ENCODE results near the gene CXADR. TPM values are rescaled to one million over a fixed set of nuclear protein-coding genes. Genes with fewer than 3 reads are reported as not detected.

The CXADR gene
- total RNA-seq, 1 donor from 2014 or later: 226 TPM

DNA sequence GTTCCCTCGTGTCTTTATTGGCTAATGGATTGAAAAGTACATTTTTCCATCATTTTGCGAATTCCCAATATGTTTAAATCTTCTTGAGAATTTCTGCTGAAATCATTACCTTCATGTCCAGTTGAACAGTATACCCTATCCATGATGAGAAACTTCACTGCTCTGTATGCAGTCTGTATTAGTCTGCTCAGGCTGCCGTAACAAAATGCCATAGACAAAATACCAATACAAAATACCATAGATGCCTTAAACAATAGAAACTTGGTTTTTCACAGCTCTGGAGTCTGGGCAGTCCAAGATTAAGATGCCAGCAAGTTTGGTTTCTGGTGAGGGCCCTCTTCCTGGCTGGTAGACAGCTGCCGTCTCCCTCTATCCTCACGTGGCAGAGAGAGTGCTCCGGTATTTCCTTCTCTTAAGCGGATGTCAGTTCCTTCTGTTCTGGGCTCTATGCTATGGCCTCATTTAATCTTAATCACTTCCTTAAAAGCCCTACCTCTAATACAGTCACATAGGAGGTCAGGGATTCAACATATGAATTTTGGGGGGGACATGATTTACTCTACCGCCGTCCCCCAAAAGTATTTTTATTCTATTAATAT lies 27.0 kb downstream of the CXADR start:
- peaks cover 62% of the 10 kb centered on the region for H3K9me3 Mint-ChIP-seq
- no peak overlapping the region for H3K9ac ChIP-seq
- H3K27me3 ChIP-seq: no peaks in the 10 kb centered on the region
- TF ChIP-seq EZH2phosphoT487 (IDR thresholded peaks at IDR 0.05): no peak
- TF ChIP-seq, protein P1, sequence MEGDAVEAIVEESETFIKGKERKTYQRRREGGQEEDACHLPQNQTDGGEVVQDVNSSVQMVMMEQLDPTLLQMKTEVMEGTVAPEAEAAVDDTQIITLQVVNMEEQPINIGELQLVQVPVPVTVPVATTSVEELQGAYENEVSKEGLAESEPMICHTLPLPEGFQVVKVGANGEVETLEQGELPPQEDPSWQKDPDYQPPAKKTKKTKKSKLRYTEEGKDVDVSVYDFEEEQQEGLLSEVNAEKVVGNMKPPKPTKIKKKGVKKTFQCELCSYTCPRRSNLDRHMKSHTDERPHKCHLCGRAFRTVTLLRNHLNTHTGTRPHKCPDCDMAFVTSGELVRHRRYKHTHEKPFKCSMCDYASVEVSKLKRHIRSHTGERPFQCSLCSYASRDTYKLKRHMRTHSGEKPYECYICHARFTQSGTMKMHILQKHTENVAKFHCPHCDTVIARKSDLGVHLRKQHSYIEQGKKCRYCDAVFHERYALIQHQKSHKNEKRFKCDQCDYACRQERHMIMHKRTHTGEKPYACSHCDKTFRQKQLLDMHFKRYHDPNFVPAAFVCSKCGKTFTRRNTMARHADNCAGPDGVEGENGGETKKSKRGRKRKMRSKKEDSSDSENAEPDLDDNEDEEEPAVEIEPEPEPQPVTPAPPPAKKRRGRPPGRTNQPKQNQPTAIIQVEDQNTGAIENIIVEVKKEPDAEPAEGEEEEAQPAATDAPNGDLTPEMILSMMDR (IDR thresholded peaks at IDR 0.05): no peak
- TF ChIP-seq EZH2 (IDR thresholded peaks at IDR 0.05): no peak
- no peak overlapping the region for H3K4me2 ChIP-seq
- no peak overlapping the region for H2AFZ ChIP-seq (replicated peaks)
- peaks cover 16% of the 10 kb centered on the region for H3K36me3 ChIP-seq
- H3K36me3 Mint-ChIP-seq: peaks cover 82% of the 10 kb centered on the region
- peaks cover 13% of the 10 kb centered on the region for H3K4me1 Mint-ChIP-seq
- H3K4me1 ChIP-seq: no peaks in the 10 kb centered on the region
- no peak overlapping the region for H3K4me3 Mint-ChIP-seq
- peaks cover 4% of the 10 kb centered on the region for H3K27me3 Mint-ChIP-seq (ENCODE audit: insufficient read depth, low read depth)
- no peak overlapping the region for H3K27ac Mint-ChIP-seq
- no peaks in the 10 kb centered on the region for H3F3A ChIP-seq (ENCODE audit: low read depth)
- peaks cover 4% of the 10 kb centered on the region for H3K9me3 ChIP-seq (ENCODE audit: low read depth)
- H3K4me3 ChIP-seq: no peak overlapping the region
- DNase-seq (ENCODE audit: low spot score): no peak
- H4K20me1 ChIP-seq (ENCODE audit: low read depth): peaks cover 59% of the 10 kb centered on the region
- H3K27ac ChIP-seq: no peak overlapping the region
- peaks cover 100% of the 10 kb centered on the region for H3K79me2 ChIP-seq (ENCODE audit: low read depth)

DNA sequence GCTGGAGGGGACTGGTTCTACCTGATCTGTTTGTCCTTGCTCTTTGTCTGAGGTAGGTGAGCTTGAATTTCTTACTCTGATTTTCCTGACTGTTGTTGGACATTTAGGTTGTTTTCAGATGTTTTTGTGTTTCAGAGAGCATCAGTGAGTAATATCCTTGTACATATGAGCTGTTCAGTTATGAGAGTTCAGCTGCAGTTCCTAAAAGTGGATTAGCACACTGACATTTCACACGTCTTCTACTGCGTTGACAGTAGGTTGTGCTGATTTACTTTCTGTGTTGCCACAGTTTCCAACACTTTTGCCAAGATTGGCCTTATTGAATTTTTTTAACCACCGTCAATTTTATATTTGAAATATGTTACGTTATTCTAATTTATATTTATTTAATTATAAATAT lies 27.7 kb downstream of the CXADR start:
- TF ChIP-seq EZH2phosphoT487 (IDR thresholded peaks at IDR 0.05) (no peak), EZH2 (IDR thresholded peaks at IDR 0.05) (no peak)
- TF ChIP-seq, protein P1 (IDR thresholded peaks at IDR 0.05): no peak
- Histone ChIP-seq H3K4me3 (no peak overlapping the region), H3K4me1 (no peaks in the 10 kb centered on the region), H3K9me3 (ENCODE audit: low read depth) (peaks cover 4% of the 10 kb centered on the region), H3K9ac (no peak overlapping the region), H3K36me3 (peaks cover 11% of the 10 kb centered on the region), H4K20me1 (ENCODE audit: low read depth) (peaks cover 59% of the 10 kb centered on the region), H2AFZ (replicated peaks) (no peak overlapping the region), H3K79me2 (ENCODE audit: low read depth) (peaks cover 100% of the 10 kb centered on the region), H3K27me3 (no peaks in the 10 kb centered on the region), H3K27ac (no peak overlapping the region), H3K4me2 (no peak overlapping the region), H3F3A (ENCODE audit: low read depth) (no peaks in the 10 kb centered on the region)
- Mint-ChIP-seq H3K27me3 (ENCODE audit: insufficient read depth, low read depth) (peaks cover 4% of the 10 kb centered on the region), H3K4me3 (no peak overlapping the region), H3K4me1 (peaks cover 13% of the 10 kb centered on the region), H3K36me3 (peaks cover 76% of the 10 kb centered on the region), H3K9me3 (peaks cover 56% of the 10 kb centered on the region), H3K27ac (no peak overlapping the region)
- no peak for DNase-seq (ENCODE audit: low spot score)

DNA sequence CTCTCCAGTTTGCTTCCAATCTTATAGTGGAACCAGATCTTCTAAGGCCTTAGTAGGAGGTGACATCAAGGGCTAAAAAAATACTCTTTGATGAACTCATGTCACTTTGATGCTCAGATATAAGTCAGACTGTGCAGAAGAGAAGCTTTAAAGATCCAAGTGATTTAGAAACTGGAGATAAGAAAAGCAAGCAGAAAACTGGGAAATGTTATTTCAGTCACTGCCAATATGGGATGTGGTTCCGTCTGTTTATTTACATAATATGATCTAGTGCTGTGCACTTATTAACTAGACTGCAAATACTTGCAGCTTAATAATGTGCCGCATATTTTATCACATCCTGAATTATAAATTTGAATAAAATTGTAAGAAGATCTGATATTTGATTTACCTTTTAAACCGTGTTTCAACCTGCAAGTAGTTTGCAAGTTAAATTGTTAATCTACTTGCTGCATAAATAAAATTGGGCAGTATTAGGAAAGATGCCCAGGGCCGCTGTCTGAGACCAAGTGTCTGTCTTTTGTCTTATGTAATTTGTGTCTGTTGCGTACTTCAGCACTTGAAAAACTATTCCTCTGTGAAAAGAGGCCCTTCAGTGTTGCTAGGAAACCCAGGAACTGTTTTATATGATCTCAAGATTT lies 29.6 kb downstream of the CXADR start:
- no peak overlapping the region for H2AFZ ChIP-seq (replicated peaks)
- H3K4me1 ChIP-seq: no peaks in the 10 kb centered on the region
- H4K20me1 ChIP-seq (ENCODE audit: low read depth): peaks cover 60% of the 10 kb centered on the region
- no peaks in the 10 kb centered on the region for H3F3A ChIP-seq (ENCODE audit: low read depth)
- H3K27ac ChIP-seq: no peak overlapping the region
- peaks cover 13% of the 10 kb centered on the region for H3K36me3 ChIP-seq
- no peak overlapping the region for H3K9ac ChIP-seq
- H3K4me2 ChIP-seq: no peak overlapping the region
- H3K9me3 ChIP-seq (ENCODE audit: low read depth): peaks cover 4% of the 10 kb centered on the region
- no peaks in the 10 kb centered on the region for H3K27me3 ChIP-seq
- peaks cover 100% of the 10 kb centered on the region for H3K79me2 ChIP-seq (ENCODE audit: low read depth)
- Mint-ChIP-seq H3K27me3 (ENCODE audit: insufficient read depth, low read depth) (peaks cover 3% of the 10 kb centered on the region), H3K4me3 (no peak overlapping the region), H3K4me1 (peaks cover 18% of the 10 kb centered on the region), H3K27ac (no peak overlapping the region), H3K36me3 (peaks cover 68% of the 10 kb centered on the region), H3K9me3 (peaks cover 39% of the 10 kb centered on the region)
- DNase-seq (ENCODE audit: low spot score): no peak
- TF ChIP-seq EZH2phosphoT487 (IDR thresholded peaks at IDR 0.05) (no peak), EZH2 (IDR thresholded peaks at IDR 0.05) (no peak)
- TF ChIP-seq, protein P1 (IDR thresholded peaks at IDR 0.05): no peak
- H3K4me3 ChIP-seq: no peak overlapping the region
